Activated T-helper 2 cell treated with anti-CD3 and anti-CD28 coated beads, Interferon-gamma antibody, Interleukin-2, Interleukin-4, amounts not matched to agents 10 μg/mL and 5 μg/mL and 100 μg/mL, durations not matched to agents 14 hours and 24 hours and 36 hours (primary cell): ENCODE data around the gene DCBLD1. TPM values are rescaled to one million over a fixed set of nuclear protein-coding genes. Genes with fewer than 3 reads are reported as not detected.

Source experiments
- DNase-seq: peaks from one replicate; pipeline ENCODE4 v3.0.0; 2021; ENCODE audit warnings: low spot score
- H3K27ac Mint-ChIP-seq: one replicate; pipeline ENCODE4 v1.8.0; 2021; ENCODE audit warnings: mixed read lengths
- H3K27me3 Mint-ChIP-seq: one replicate; pipeline ENCODE4 v1.8.0; 2021; ENCODE audit warnings: low read depth, mixed read lengths
- H3K36me3 Mint-ChIP-seq: one replicate; pipeline ENCODE4 v1.8.0; 2021; ENCODE audit warnings: low read depth, mixed read lengths
- H3K4me1 Mint-ChIP-seq: one replicate; pipeline ENCODE4 v1.8.0; 2021; ENCODE audit warnings: low read depth, mixed read lengths
- H3K4me3 Mint-ChIP-seq: one replicate; pipeline ENCODE4 v1.8.0; 2021; ENCODE audit warnings: low read depth, mild to moderate bottlenecking, moderate library complexity, mixed read lengths
- H3K9me3 Mint-ChIP-seq: one replicate; pipeline ENCODE4 v1.8.0; 2021; ENCODE audit warnings: mixed read lengths
- intact Hi-C: fragments of 100-400 bp; cut with micrococcal nuclease; formaldehyde crosslinking; loops from one replicate; pipeline ENCODE4 v1.15.1; 2023
- total RNA-seq: library from RNA; stranded (reverse); gene quantifications from 2 replicates; pipeline ENCODE4 v1.2.3, GENCODE V29; 2022

DCBLD1 gene
- total RNA-seq, 1 donor from 2014 or later, result 4.0 TPM

DNA sequence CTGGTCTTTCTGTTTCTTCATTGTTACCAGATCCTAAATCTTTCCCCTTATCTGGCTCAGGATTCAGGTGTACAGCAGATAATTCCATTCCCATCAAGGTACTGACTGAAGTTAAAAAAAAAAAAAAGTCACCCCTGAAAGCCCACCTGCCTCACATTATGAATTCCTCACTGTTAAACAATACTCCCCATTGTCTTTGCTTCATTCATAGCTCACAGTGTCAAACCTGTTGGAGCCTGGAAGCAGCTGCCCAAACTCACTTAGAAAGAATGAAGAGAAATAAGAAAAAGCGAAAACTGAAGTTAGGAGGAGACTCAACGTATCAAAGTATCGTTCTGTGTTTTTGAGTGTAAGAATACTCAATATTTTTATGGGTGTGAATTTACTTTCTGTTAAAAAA is 1.8 kb upstream of the DCBLD1 start:
- Mint-ChIP-seq H3K36me3 (no peaks in the 10 kb centered on the region), H3K27me3 (peaks cover 54% of the 10 kb centered on the region), H3K27ac (no peak overlapping the region), H3K4me1 (peaks cover 14% of the 10 kb centered on the region), H3K9me3 (no peaks in the 10 kb centered on the region), H3K4me3 (no peak overlapping the region)
- no peak for DNase-seq
- intact Hi-C loops, result no loop called here

- Mint-ChIP-seq H3K36me3 (no peaks in the 10 kb centered on the region), H3K4me3 (peak overlapping the region; percentile 76), H3K9me3 (no peaks in the 10 kb centered on the region), H3K4me1 (peaks cover 14% of the 10 kb centered on the region), H3K27ac (no peak overlapping the region), H3K27me3 (peaks cover 54% of the 10 kb centered on the region)
- intact Hi-C loops, result no loop called here
- no peak for DNase-seq
Observed at GRCh38 chr6:117481278-117481925, 1.1 kb upstream of the DCBLD1 start.

DNA sequence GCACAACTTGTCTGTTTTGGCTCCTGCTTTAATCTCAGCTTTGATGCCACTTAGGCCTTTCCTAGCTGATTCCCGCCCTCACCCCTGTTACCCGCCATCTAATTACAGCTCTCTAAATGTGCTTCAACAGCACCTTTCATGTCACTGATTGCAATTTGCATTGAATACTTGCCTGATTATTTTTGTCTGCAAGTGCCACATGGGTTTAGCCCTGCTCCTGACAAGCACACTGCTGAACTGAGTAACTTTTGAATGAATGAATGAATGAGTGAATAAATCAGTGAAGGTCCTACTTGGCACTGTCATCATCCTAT is 591 bp upstream of the DCBLD1 start:
- intact Hi-C loops, result loop anchor here (1.0 to 2.0 kb wide), 3 partner anchors 66 to 193 kb away; partner anchors contain the start of genes GOPC and NUS1

GRCh38 chr6:117483004-117483644 is 650 bp downstream of the DCBLD1 start:
- Mint-ChIP-seq H3K36me3 (no peaks in the 10 kb centered on the region), H3K4me3 (peak overlapping the region; percentile 86), H3K9me3 (no peaks in the 10 kb centered on the region), H3K27me3 (peaks cover 41% of the 10 kb centered on the region), H3K27ac (peak overlapping the region; percentile 72), H3K4me1 (peaks cover 14% of the 10 kb centered on the region)
- peak; percentile 22 for DNase-seq
- intact Hi-C loops, result loop anchor here (2.0 kb wide), 1 partner anchor 192 kb away; the partner anchor contains the start of gene NUS1

More for the DNA sequence above, 591 bp upstream of the DCBLD1 start:
- Mint-ChIP-seq H3K4me3 (peak overlapping the region; percentile 76), H3K27me3 (peaks cover 52% of the 10 kb centered on the region), H3K9me3 (no peaks in the 10 kb centered on the region), H3K36me3 (no peaks in the 10 kb centered on the region), H3K4me1 (peaks cover 14% of the 10 kb centered on the region), H3K27ac (no peak overlapping the region)
- no peak for DNase-seq

- Mint-ChIP-seq H3K27me3 (peaks cover 37% of the 10 kb centered on the region), H3K4me1 (peaks cover 14% of the 10 kb centered on the region), H3K36me3 (no peaks in the 10 kb centered on the region), H3K27ac (peak overlapping the region; percentile 72), H3K4me3 (peak overlapping the region; percentile 86), H3K9me3 (no peaks in the 10 kb centered on the region)
- DNase-seq, result no peak
- intact Hi-C loops, result loop anchor here (2.0 kb wide), 1 partner anchor 191 kb away; the partner anchor contains the start of gene NUS1
Observed at GRCh38 chr6:117483645-117484016, 1.2 kb downstream of the DCBLD1 start.

DNA sequence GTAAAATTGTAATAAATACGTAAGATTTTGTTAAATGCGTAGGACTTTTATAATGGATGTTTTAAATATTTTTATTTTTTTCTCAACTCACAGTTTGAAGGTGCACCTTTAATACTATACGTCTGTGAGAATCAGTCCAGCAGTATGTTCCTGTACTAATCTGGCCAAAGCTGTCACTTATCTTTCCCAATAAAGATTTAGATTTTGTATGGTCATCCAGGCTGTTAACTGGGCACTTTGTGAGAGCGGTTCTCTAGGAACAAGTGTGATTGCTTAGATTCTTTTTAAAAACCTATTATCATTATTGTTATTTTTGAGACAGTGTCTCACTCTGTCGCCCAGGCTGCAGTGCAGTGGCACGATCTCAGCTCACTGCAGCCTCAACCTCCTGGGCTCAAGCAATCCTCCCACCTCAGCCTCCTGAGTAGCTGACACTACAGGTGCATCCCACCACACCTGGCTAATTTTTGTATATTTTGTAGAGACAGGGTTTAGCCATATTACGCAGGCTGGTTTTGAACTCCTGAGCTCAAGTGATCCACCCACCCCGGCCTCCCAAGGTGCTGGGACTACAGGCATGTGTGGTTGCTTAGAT is 1.7 kb downstream of the DCBLD1 start:
- no peak overlapping the region for H3K27ac Mint-ChIP-seq
- H3K4me1 Mint-ChIP-seq, result peaks cover 14% of the 10 kb centered on the region
- no peaks in the 10 kb centered on the region for H3K36me3 Mint-ChIP-seq
- peak overlapping the region; percentile 86 for H3K4me3 Mint-ChIP-seq
- intact Hi-C loops, result no loop called here
- H3K27me3 Mint-ChIP-seq, result peaks cover 34% of the 10 kb centered on the region
- DNase-seq, result no peak
- H3K9me3 Mint-ChIP-seq, result no peaks in the 10 kb centered on the region

DNA sequence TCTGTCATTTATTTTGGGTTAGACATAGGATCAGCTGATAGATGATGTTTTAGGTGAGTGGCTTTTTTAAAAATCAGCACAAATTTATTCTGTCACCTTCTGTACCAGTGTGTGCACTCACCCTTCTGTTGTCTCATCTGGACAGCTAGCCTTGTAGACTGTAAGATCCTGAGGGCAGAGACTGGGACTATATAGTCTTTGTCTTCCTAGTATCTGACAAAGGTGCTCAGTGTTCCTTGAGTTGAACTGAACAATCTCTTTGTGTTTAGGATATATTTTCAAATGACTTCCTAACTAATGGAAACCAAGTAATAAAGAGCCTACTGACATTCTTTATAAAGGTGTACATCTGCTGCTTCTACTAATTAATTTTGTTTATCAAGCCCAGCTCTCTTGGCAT is 3.0 kb downstream of the DCBLD1 start:
- peaks cover 14% of the 10 kb centered on the region for H3K4me1 Mint-ChIP-seq
- no peak for DNase-seq
- no peaks in the 10 kb centered on the region for H3K9me3 Mint-ChIP-seq
- no peaks in the 10 kb centered on the region for H3K36me3 Mint-ChIP-seq
- peaks cover 23% of the 10 kb centered on the region for H3K27me3 Mint-ChIP-seq
- intact Hi-C loops, result no loop called here
- H3K27ac Mint-ChIP-seq, result no peak overlapping the region
- no peak overlapping the region for H3K4me3 Mint-ChIP-seq

DNA sequence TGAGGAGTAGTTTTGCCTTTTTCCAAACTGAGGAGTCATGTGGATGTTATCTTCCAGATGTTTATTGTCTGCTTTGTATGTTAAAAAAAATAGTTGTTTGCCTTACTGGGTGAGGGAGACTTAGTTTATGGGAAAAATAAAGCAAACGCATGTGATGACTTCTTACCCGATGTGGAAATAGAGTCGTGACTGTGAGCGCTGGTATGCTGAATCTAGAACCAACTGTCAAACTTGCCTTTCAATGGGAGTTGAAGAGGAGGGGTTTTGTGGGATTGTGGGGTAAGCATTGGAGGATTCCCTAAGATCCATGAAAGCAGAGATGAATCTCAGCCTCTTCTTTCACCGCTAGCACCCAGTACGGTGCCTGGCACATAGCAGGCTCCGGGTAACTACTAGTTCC is 5.3 kb downstream of the DCBLD1 start:
- no peaks in the 10 kb centered on the region for H3K36me3 Mint-ChIP-seq
- no peak for DNase-seq
- intact Hi-C loops, result no loop called here
- H3K4me1 Mint-ChIP-seq, result peaks cover 4% of the 10 kb centered on the region
- no peak overlapping the region for H3K4me3 Mint-ChIP-seq
- no peak overlapping the region for H3K27ac Mint-ChIP-seq
- H3K9me3 Mint-ChIP-seq, result no peaks in the 10 kb centered on the region
- H3K27me3 Mint-ChIP-seq, result peaks cover 12% of the 10 kb centered on the region

DNA sequence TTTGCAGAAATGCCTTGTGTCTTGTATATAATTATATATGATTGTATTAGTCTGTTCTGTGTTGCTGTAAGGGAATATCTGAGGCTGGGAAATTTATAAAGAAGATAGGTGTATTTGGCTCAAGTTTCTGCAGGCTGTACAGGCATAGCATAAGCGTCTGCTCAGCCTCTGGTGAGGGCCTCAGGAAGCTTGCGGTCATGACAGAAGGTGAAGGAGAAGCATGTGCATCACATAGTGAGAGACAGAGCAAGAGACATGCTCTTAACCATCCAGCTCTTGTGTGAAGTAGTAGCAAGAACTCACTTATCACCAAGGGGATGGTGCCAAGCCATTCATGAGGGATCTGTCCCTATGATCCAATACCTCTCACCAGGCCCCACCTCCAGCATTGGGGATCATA is 6.5 kb downstream of the DCBLD1 start:
- DNase-seq, result no peak
- H3K4me3 Mint-ChIP-seq, result no peak overlapping the region
- no peaks in the 10 kb centered on the region for H3K9me3 Mint-ChIP-seq
- H3K27ac Mint-ChIP-seq, result no peak overlapping the region
- H3K4me1 Mint-ChIP-seq, result peaks cover 2% of the 10 kb centered on the region
- peaks cover 12% of the 10 kb centered on the region for H3K27me3 Mint-ChIP-seq
- H3K36me3 Mint-ChIP-seq, result no peaks in the 10 kb centered on the region
- intact Hi-C loops, result no loop called here

DNA sequence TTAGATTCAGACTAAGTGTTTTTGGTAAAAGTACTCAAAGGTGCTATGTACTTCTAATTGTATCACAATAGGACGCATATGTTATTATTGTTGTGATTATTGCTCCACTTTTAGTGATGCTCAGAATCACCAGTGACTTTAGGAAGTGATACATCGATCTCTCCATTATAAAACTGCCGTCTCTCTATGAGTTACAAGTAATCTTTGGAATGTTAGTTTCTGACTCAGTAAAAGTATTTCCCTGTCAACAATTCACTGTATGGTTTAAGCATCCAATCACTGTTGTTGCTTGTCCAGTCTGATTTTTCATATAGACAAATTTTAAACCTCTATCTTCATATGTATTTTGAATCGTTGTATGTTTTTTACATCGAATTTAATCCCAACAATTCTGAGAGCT is 9.4 kb downstream of the DCBLD1 start:
- Mint-ChIP-seq H3K27me3 (peaks cover 4% of the 10 kb centered on the region), H3K36me3 (no peaks in the 10 kb centered on the region)

DNA sequence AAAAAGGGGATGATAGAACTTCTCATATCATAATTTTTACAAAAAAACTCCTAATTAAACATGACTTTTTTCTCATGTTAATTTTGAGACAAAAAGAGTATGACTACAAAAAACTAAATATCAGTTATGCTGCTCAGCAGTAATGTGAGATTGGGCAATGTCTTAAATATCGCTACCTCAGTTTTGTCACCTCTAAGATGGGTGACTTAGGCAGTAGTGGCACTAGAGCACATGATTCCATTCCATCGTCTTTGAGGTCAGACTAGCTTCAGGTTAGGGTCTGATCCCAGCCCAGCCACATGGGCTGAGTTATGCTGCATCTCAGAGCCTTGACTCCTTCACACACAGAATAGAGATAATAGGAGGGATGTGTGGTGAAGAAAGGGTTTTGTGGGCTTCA is 11.0 kb downstream of the DCBLD1 start:
- H3K9me3 Mint-ChIP-seq, result no peaks in the 10 kb centered on the region
- DNase-seq, result no peak
- peaks cover 15% of the 10 kb centered on the region for H3K4me1 Mint-ChIP-seq
- no peak overlapping the region for H3K27ac Mint-ChIP-seq
- H3K27me3 Mint-ChIP-seq, result peaks cover 4% of the 10 kb centered on the region
- intact Hi-C loops, result no loop called here
- H3K4me3 Mint-ChIP-seq, result no peak overlapping the region
- H3K36me3 Mint-ChIP-seq, result no peaks in the 10 kb centered on the region

More for the DNA sequence above, 9.4 kb downstream of the DCBLD1 start:
- Mint-ChIP-seq H3K4me3 (no peak overlapping the region), H3K9me3 (no peaks in the 10 kb centered on the region), H3K4me1 (peaks cover 9% of the 10 kb centered on the region), H3K27ac (no peak overlapping the region)
- DNase-seq, result no peak
- intact Hi-C loops, result no loop called here

DNA sequence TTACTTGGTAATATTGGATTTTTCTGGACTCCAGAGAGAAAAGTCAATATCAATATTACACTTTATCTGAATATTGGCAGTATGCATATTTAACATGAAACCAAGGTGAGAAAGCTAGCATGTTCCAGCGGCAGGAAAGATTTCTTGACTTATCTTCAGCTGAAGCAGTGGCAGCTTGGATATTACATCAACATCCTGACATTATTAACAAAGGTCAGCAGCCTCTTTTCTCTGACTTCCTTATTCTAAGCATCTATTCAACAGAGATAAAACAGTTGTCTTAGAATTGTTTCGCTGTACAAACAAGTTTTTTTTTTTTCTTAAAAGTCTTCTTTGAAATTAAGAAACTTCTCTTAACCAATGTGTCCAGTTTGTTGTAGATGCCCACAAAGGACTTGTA is 11.8 kb downstream of the DCBLD1 start:
- Mint-ChIP-seq H3K27ac (no peak overlapping the region), H3K36me3 (no peaks in the 10 kb centered on the region), H3K9me3 (no peaks in the 10 kb centered on the region), H3K4me3 (no peak overlapping the region), H3K4me1 (peaks cover 15% of the 10 kb centered on the region), H3K27me3 (peaks cover 4% of the 10 kb centered on the region)
- no peak for DNase-seq
- intact Hi-C loops, result no loop called here

DNA sequence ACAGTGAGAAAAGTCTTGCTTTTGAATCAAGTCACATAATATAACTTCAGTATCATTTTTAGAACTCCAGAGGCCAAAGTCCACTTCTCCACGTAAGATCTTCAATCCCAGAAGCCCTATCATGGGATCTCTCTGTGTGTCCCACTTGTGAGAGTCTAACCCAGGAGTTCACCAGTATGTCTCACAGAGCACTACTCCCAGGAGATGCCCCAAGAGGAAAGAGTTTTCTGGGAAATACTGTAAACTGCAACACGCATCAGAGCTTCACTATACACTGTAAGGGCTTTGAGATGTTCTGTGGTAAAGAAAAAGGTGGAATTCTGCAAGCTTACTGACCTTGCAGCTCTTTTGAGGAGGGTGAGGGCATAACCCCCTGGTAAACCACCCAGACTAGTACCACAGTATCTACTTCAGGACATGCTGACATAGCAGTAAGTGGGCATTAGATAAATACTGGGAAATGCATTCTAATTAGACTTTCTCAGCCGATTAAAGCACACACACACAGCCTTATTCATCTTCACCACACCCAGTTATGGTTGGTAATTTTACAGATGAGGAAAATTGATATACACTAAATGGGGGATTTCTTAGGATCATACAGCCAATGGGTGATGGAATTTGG is 12.3 kb downstream of the DCBLD1 start:
- Mint-ChIP-seq H3K27ac (no peak overlapping the region), H3K9me3 (no peaks in the 10 kb centered on the region), H3K36me3 (no peaks in the 10 kb centered on the region), H3K4me1 (peaks cover 15% of the 10 kb centered on the region), H3K4me3 (no peak overlapping the region), H3K27me3 (peaks cover 4% of the 10 kb centered on the region)
- DNase-seq, result no peak
- intact Hi-C loops, result loop anchor here (5.0 kb wide), 2 partner anchors 33 to 52 kb away; no protein-coding TSS in a partner anchor
